Measurements from ENCODE around the gene DLGAP1. TPM values are rescaled to one million over a fixed set of nuclear protein-coding genes. Genes with fewer than 3 reads are reported as not detected.

The DLGAP1 gene
- polyA plus RNA-seq, 1 donor from 2014 or later, result 4.5 TPM

DNA sequence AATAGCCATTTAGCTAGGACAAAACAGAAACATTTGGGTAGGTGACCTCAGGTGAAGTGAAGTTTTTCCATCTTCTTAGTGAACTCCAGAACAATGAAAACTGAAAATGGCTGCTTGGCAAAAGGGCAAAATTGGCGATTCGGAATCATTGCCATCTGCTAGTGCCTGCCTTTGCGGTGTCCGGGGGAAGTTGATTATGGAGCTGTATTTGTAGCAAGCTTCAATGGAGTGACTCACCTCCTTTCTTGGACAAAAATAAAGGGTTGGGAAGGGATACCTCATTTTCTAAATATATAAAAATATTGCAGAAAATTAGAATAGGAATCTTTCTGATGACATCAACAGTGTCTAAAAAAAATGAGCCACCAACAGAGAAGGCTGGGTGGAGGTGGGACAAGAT is 544.6 kb downstream of the DLGAP1 start:
- Histone ChIP-seq H4K20me1 (ENCODE audit: insufficient read depth) (no peaks in the 10 kb centered on the region), H3K27me3 (ENCODE audit: insufficient read depth, low read depth, low read length) (no peaks in the 10 kb centered on the region), H3F3A (ENCODE audit: insufficient read depth, low read length, poor library complexity, severe bottlenecking) (peaks cover 4% of the 10 kb centered on the region), H2AFZ (ENCODE audit: low read depth, low read length) (no peak overlapping the region), H3K36me3 (ENCODE audit: insufficient read depth, low read length) (no peaks in the 10 kb centered on the region), H3K4me3 (ENCODE audit: low read length) (no peak overlapping the region), H3K79me2 (replicated peaks; ENCODE audit: insufficient read depth, low read length) (no peaks in the 10 kb centered on the region), H3K4me2 (ENCODE audit: low read length) (no peak overlapping the region), H3K27ac (ENCODE audit: low read length) (no peak overlapping the region), H3K9me2 (ENCODE audit: insufficient read depth, low read length) (no peaks in the 10 kb centered on the region), H3K9me3 (ENCODE audit: low read length) (no peaks in the 10 kb centered on the region), H3K9ac (ENCODE audit: low read length) (no peak overlapping the region)
- TF ChIP-seq, protein P1, sequence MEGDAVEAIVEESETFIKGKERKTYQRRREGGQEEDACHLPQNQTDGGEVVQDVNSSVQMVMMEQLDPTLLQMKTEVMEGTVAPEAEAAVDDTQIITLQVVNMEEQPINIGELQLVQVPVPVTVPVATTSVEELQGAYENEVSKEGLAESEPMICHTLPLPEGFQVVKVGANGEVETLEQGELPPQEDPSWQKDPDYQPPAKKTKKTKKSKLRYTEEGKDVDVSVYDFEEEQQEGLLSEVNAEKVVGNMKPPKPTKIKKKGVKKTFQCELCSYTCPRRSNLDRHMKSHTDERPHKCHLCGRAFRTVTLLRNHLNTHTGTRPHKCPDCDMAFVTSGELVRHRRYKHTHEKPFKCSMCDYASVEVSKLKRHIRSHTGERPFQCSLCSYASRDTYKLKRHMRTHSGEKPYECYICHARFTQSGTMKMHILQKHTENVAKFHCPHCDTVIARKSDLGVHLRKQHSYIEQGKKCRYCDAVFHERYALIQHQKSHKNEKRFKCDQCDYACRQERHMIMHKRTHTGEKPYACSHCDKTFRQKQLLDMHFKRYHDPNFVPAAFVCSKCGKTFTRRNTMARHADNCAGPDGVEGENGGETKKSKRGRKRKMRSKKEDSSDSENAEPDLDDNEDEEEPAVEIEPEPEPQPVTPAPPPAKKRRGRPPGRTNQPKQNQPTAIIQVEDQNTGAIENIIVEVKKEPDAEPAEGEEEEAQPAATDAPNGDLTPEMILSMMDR (IDR thresholded peaks at IDR 0.05; ENCODE audit: poor library complexity, severe bottlenecking), result no peak
- TF ChIP-seq RAD21 (conservative IDR thresholded peaks at IDR 0.05) (no peak), MXI1 (conservative IDR thresholded peaks at IDR 0.05; ENCODE audit: poor library complexity, severe bottlenecking) (no peak), POLR2AphosphoS5 (IDR thresholded peaks at IDR 0.05) (no peak), SMC3 (conservative IDR thresholded peaks at IDR 0.05; ENCODE audit: poor library complexity) (no peak), EZH2 (IDR thresholded peaks at IDR 0.05; ENCODE audit: borderline replicate concordance, insufficient read depth, low read length, poor library complexity, severe bottlenecking) (no peak), TAF1 (IDR thresholded peaks at IDR 0.05; ENCODE audit: low read depth) (no peak), EP300 (conservative IDR thresholded peaks at IDR 0.05; ENCODE audit: poor library complexity, severe bottlenecking) (no peak)
- TF ChIP-seq, protein P2, sequence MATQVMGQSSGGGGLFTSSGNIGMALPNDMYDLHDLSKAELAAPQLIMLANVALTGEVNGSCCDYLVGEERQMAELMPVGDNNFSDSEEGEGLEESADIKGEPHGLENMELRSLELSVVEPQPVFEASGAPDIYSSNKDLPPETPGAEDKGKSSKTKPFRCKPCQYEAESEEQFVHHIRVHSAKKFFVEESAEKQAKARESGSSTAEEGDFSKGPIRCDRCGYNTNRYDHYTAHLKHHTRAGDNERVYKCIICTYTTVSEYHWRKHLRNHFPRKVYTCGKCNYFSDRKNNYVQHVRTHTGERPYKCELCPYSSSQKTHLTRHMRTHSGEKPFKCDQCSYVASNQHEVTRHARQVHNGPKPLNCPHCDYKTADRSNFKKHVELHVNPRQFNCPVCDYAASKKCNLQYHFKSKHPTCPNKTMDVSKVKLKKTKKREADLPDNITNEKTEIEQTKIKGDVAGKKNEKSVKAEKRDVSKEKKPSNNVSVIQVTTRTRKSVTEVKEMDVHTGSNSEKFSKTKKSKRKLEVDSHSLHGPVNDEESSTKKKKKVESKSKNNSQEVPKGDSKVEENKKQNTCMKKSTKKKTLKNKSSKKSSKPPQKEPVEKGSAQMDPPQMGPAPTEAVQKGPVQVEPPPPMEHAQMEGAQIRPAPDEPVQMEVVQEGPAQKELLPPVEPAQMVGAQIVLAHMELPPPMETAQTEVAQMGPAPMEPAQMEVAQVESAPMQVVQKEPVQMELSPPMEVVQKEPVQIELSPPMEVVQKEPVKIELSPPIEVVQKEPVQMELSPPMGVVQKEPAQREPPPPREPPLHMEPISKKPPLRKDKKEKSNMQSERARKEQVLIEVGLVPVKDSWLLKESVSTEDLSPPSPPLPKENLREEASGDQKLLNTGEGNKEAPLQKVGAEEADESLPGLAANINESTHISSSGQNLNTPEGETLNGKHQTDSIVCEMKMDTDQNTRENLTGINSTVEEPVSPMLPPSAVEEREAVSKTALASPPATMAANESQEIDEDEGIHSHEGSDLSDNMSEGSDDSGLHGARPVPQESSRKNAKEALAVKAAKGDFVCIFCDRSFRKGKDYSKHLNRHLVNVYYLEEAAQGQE (IDR thresholded peaks at IDR 0.05; ENCODE audit: borderline replicate concordance), result no peak

DNA sequence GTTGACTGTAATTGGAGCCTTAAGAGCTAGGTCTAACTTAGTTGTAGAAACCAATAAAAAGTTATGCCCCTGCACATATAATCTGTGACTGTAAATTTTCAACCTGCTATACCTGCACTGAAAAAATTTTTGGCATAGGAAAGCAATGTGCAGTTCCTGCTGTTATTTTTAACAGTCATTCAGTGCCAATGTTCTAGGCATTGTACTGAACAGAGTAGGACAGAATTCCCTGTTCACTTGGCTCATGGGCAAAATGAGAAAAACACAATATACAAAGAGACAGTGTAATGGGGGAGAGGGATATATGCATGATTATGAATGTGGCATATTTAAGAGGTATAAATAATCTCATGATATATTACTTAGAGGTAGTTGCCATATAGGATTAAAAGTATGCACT is 547.2 kb downstream of the DLGAP1 start:
- no peak overlapping the region for H2AFZ ChIP-seq (ENCODE audit: low read depth, low read length)
- no peaks in the 10 kb centered on the region for H4K20me1 ChIP-seq (ENCODE audit: insufficient read depth)
- peaks cover 4% of the 10 kb centered on the region for H3F3A ChIP-seq (ENCODE audit: insufficient read depth, low read length, poor library complexity, severe bottlenecking)
- H3K36me3 ChIP-seq (ENCODE audit: insufficient read depth, low read length), result no peaks in the 10 kb centered on the region
- H3K27ac ChIP-seq (ENCODE audit: low read length), result no peak overlapping the region
- H3K27me3 ChIP-seq (ENCODE audit: insufficient read depth, low read depth, low read length), result no peaks in the 10 kb centered on the region
- no peak for TF ChIP-seq RAD21 (conservative IDR thresholded peaks at IDR 0.05)
- TF ChIP-seq MXI1 (conservative IDR thresholded peaks at IDR 0.05; ENCODE audit: poor library complexity, severe bottlenecking), result no peak
- TF ChIP-seq POLR2AphosphoS5 (IDR thresholded peaks at IDR 0.05), result no peak
- TF ChIP-seq, protein P1 (IDR thresholded peaks at IDR 0.05; ENCODE audit: poor library complexity, severe bottlenecking), result no peak
- TF ChIP-seq, protein P2 (IDR thresholded peaks at IDR 0.05; ENCODE audit: borderline replicate concordance), result no peak
- no peak overlapping the region for H3K9ac ChIP-seq (ENCODE audit: low read length)
- H3K4me3 ChIP-seq (ENCODE audit: low read length), result no peak overlapping the region
- H3K4me2 ChIP-seq (ENCODE audit: low read length), result no peak overlapping the region
- no peaks in the 10 kb centered on the region for H3K79me2 ChIP-seq (replicated peaks; ENCODE audit: insufficient read depth, low read length)
- no peaks in the 10 kb centered on the region for H3K9me2 ChIP-seq (ENCODE audit: insufficient read depth, low read length)
- H3K9me3 ChIP-seq (ENCODE audit: low read length), result no peaks in the 10 kb centered on the region

Measured in neural cell (in vitro differentiated cells).